ENCODE results near the gene PAX5. TPM values are rescaled to one million over a fixed set of nuclear protein-coding genes. Genes with fewer than 3 reads are reported as not detected.

The PAX5 gene
- total RNA-seq, 1 experiment from 2014 or later, result not detected

DNA sequence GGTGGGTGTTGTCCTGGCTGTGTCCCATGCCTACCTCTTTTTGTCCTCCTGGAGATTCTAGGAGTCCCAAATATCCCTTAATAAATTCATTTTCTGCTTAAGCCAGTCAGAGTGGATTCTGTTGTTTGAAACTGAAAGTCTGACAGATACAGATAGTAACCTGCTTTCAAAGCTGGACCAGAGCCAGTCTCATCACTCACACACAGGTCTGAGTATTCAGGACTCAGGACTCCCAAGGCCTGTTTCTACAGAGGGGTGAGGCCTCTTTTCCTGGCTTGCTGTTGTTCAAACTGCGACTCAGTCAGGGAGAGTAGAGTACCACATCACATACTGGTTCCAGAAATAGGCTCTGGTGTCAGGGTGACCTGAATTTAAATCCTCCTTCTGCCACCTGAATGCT, 190.1 kb downstream of the PAX5 start:
- in situ Hi-C loops (cut with HindIII; ENCODE audit: low pct_unique_long_range_greater_than_20kb, low sequenced_read_pairs), result no loop called here
- no peak for DNase-seq (ENCODE audit: low read depth)

DNA sequence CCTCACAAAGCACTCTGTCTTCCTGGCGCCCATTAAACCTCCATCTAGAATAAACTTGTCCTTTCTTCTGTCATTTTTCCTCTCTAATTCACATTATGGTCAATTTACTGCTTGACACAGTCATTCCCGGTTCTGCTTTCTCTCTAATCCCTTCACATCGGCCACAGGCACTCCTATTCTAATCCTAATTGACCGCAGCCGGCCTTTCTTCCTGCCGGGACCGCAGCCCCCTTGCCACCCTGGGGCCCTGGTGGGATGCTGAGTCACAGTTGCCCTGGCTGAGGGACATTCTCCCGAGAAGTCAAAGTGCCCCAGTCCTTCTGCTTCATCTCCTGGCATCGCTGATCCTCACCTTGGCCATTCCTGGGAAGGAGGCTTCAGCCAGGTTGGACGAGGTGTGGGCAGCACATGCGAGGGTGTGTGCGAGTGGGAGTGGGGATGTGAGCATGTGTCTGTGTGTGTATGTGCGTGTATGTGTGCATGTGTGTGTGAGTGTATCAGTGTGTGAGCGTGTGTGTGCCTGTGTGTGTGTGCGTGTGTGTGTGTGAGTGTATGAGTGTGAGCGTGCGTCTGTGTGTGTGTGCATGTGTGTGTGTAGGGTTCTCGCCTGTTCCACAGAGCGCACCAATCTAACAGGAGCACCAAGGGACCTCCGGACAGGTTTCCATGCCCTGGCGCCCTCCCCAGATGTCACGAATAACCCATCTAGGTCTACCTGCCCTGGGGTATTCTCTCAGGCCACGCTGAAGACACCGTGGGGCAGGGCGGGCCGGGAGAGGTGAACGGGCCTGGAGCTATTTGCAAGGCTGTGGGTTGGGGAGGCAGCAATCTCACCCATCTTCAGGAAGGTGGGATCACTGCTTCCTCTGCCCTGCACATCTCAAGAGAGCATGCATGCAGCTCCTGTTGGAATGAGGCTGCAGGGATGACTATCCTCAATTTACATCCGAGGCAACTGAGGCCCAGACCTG, 191.2 kb downstream of the PAX5 start:
- in situ Hi-C loops (cut with HindIII; ENCODE audit: low pct_unique_long_range_greater_than_20kb, low sequenced_read_pairs), result no loop called here
- no peak for DNase-seq (ENCODE audit: low read depth)

DNA sequence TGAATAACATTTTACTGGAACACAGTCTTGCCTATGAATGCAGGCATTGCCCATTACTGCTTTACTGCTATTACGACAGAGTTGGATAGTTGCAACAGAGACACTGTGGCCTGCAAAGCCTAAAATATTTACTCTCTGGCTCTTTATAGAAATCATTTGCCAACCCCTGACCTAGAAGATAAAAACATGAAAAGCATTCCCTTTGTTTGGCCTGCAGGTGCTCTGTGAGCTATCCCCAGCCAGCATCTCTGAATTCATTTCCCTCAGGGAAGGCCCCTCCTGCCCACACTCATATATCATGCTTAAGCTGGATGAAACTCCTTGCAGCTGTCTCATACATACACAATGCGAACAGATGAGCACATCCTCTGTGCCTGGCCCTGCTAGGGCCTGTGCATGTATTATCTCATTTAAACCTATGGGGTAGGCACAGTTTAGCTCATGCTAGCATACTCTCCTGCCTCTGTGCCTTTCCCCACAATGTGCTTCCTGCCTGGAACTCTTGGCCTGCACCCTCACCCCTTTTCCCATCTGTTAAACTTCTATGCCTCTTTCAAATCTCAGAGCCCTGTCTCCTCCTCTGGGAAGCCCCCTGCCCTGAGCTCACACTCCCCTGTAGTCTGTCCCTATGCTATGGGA, 193.1 kb downstream of the PAX5 start:
- in situ Hi-C loops (cut with HindIII; ENCODE audit: low pct_unique_long_range_greater_than_20kb, low sequenced_read_pairs), result no loop called here
- DNase-seq (ENCODE audit: low read depth), result no peak

DNA sequence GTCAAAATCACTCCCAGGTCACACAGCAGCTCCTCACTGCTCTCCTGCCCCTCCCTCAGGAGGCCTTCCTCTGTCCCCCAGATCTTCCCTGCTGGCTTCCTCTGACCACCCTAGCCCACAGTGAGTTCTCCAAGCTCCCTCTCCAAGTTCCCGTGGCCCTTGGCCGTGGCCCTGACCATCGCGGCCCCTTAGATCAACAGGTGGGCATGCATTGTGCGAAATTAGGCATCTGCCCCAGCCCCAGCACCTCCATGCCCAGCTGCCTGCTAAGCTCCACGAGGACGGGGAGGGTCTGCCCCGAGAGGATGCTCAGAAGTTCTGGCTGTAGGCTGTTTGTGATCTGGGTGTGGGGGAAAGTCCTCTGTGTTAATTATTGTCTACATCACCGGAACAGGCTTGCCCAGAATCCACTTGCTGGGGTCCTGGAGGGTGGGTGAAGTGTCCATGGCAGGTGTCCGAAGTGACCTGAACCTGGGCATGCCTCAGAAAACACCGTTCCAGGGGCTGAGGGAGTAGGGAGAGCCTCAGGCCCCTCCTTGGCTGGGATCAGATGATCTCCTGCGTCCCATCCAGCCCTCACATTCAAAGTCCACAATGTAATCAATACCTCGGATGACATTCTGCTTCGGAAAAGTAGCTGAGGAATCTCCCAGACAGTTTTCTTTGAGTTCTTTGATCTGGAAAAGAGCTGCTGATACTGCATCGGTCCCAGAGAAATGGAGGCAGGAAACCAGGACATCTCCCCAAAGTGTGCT, 194.8 kb downstream of the PAX5 start:
- in situ Hi-C loops (cut with HindIII; ENCODE audit: low pct_unique_long_range_greater_than_20kb, low sequenced_read_pairs), result no loop called here
- no peak for DNase-seq (ENCODE audit: low read depth)

DNA sequence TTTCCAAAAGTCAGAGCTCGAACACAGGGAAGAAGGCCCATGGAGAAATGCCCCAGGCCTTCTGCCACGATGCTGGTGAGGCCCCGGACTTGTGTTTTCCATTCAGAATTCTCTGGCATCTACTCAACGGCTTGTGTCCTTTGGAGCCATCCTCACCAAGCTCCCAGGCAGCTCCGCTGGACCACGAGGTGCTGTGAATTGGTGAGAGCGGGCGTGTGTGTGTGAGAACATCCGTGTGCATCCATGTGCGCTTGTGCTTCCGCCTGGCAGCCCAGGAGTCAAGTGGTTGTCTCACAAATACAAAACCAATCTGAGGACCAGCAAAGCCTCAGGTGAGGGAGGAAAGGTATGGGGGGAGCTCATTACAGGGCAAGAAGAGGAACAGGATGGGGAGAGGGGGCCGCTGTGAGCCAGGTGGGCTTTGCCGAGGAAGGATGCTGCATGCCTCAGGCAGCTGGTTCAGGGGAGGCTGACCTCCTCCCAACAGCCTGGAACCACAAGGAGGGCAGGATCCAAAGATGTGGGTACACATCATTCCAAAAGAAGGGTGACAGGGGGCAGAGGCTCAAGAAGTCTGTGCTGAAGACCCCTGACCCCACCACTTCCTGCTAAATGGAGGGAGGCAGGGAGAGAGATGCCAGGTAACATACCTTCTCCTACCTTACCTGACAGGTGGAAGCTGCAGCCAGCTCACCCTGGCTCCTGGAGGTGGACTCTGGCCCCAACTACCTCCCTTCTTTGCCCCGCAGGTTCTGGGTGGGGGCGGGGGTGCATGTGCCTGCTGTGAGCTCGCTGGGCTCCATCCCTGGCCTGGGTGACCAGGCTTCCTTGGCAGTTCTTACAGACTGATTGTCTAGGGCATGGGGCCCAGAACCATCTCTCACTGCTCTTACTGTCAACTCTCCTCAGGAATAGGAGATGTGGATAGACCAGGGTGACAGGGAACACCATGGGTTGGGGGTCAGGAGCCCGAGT, 196.3 kb downstream of the PAX5 start:
- no peak for DNase-seq (ENCODE audit: low read depth)
- in situ Hi-C loops (cut with HindIII; ENCODE audit: low pct_unique_long_range_greater_than_20kb, low sequenced_read_pairs), result no loop called here

DNA sequence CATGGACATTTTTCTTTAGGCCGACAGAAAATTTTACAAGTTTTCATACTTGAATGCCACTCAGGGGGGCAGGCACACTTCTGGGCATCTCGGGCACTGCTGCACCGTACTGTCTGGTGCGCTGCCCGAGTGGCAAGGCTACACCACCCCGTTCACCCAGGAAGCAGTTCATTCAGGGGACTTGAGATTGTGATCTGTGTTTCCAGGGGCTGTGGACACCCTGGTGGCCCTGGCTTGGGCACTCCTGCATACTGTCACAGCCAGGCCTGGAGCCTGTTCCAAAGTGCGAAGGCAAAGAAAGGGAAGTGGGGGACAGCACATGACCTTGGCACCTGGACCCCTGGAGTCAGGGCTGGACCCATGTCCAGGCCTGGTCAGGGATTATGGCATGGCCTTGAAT, 197.6 kb downstream of the PAX5 start:
- in situ Hi-C loops (cut with HindIII; ENCODE audit: low pct_unique_long_range_greater_than_20kb, low sequenced_read_pairs), result no loop called here
- no peak for DNase-seq (ENCODE audit: low read depth)

DNA sequence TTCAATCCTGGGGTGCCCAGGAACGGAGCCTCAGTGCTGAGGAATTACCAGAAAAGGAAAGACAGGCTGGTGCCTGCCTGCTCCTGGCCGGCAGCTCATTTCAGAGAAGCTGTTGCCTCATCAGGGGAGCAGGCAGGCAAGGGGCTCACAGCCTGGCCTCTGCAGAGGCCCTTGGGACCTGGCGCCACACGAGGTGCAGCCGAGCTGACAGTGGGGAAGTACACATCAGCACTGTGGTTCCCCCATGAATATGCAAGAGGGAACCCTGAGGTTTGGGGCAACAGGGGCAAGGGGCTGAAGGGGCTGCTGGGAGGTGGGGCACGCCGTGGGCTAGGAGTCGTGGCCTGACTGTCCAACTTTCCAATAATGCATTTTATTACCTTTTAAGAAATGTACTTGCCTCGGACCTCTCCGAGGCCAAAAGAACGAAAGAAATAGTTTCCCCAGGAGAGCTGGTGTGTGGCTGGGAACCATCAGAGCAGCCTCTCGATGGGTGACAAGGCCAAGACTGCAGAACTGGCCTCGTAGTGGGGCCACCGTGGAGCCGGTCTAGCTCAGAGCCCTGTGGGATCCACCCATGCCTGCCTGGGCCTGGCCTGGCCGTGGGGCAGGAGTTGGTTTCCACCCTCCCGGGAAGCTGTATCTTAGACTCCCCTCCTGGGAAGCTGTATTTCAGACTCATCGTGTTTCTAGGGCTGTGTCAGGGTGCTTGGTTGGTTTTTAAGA, 198.6 kb downstream of the PAX5 start:
- DNase-seq (ENCODE audit: low read depth), result no peak
- in situ Hi-C loops (cut with HindIII; ENCODE audit: low pct_unique_long_range_greater_than_20kb, low sequenced_read_pairs), result no loop called here

DNA sequence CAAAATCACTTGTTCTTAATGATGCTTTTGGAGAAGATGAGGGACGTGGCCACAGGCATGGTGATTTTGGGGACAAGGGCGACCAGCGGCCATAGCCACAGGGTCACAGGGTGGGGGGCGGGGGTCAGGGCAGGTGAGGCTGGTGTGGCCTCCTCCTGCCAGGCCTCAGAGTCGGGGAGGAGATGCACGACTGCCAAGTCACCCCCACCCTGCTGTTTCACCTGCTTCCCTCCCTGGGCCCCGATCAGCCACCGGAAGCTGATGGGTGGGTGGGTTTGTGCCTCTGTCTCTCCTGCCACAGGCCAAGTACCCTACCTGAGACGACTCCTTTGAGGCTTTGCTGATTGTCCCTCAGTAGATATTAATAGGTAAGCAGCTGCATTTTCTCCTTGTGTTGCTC, 199.3 kb downstream of the PAX5 start:
- in situ Hi-C loops (cut with HindIII; ENCODE audit: low pct_unique_long_range_greater_than_20kb, low sequenced_read_pairs), result no loop called here
- no peak for DNase-seq (ENCODE audit: low read depth)

DNA sequence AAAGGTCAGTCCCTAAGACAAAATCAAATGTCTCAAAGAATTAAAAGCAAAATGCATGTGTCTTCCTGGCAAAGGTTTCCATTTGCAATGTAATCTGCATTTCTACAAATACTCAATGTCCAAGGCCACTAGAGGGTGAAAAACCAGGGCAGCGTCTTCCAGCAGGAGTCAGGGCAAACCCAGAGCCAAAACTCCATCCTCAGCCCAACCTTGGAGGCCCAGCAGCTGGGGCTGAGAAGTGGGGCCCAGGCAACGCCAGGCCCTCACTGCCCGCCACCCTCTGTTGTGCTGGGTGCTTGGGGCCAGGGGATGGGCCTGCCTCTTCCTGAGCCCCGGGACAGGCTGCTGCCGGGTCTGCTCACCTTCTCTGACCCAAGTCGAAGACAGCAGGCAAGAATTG, 200.1 kb downstream of the PAX5 start:
- no peak for DNase-seq (ENCODE audit: low read depth)
- in situ Hi-C loops (cut with HindIII; ENCODE audit: low pct_unique_long_range_greater_than_20kb, low sequenced_read_pairs), result no loop called here

DNA sequence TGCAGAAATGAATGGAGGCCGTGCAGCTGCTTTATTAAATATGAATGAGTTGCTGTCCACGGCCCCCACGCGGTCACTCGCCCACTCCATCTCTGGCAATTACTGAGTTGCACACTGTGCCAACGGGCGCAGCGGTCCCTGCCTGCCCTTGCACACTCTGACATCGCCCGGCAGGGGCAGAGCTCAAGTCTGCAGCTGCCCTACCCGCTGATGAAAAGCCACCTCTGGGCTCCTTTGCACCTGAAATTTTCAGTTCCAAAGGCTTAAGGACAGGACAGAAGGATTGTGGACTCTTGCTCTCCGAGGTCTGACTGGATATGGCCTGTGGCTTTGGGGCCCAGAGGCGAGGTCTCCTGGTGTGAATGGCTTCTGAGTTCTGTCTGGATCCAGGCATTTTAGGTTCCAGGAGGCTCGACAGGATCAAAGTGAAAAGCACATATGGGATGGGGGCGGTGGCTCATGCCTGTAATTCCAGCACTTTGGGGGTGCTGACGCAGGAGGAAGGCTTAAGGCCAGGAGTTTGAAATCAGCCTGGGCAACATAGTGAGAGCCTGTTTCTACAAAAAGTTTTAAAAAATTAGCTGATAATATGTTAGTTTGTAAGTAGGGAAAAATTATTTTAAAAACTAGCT, 201.8 kb downstream of the PAX5 start:
- DNase-seq (ENCODE audit: low read depth), result no peak
- in situ Hi-C loops (cut with HindIII; ENCODE audit: low pct_unique_long_range_greater_than_20kb, low sequenced_read_pairs), result no loop called here

DNA sequence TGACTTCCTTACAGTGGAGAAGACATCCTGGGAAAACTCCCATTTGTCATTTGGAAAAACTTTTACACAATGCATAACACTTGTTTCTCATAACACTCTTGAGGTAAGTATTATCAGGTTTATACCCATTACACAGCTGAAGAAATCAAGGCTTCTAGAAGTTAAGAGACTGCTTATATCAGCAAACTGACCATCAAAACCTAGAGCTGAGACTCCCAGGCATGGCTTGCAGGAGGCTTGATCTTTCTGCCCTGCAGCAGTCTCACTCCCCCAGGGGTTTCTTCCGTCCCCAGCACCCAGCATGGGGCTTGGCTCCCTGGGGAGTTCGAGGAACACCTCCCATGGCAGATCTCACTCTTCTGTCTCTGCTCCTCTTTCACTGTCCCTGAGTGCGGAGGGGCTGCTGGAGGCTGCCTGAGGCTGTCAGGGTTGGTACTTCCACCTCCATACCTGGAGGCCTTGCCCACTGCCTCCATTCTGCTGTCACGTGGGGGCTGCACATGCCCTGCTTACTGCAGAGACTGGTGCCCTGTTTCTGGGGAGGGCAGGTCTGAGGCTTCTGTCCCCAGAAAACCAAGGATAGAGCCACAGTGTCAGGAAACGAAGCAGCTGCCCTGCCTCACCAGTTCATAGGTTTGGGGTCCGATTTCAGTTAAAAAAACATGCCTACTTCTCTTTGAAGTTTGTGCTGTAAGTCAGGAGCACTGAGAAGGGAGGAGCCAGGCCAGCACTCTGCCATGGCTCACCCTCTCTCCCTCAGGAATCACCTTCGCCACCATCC, 202.5 kb downstream of the PAX5 start:
- in situ Hi-C loops (cut with HindIII; ENCODE audit: low pct_unique_long_range_greater_than_20kb, low sequenced_read_pairs), result no loop called here
- no peak for DNase-seq (ENCODE audit: low read depth)

DNA sequence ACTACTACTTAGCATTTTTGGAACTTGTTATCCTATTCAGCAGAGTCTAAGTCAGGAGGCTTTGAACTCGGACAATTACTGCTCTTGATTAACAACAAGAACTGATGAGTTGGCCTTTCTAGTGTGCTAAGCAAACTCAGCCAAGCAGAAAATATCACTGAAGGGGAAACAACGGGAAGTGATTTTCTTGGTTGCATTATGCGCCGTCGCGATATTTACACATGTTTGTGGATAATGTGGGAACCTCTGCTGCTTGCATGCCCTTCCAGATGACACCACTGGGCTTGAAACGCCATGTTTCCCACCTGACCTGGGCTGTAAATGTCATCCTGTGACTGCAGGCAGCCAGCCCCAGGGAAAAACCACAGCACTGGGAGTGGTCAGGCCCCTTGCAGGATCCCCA, 205.5 kb downstream of the PAX5 start:
- DNase-seq (ENCODE audit: low read depth), result no peak
- in situ Hi-C loops (cut with HindIII; ENCODE audit: low pct_unique_long_range_greater_than_20kb, low sequenced_read_pairs), result no loop called here

DNA sequence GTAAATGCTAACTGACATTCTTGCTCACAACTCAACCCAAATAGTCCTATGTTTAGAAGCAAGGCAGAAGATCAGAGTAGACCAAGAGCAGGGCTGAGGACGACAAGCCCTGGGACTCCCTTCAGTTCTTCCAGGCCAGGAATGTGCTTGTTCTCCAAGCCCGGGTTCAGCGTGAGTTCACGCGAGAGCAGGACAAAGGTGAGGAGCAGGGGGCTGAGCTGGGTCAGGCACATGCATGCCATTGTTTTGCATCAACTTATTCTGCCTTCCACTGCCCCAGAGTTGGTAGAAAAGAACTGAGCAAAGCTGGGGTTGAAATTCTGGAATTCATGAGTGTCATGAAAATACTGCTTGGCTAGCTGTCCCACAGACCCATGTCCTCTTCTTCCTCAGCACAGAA, 206.5 kb downstream of the PAX5 start:
- no peak for DNase-seq (ENCODE audit: low read depth)
- in situ Hi-C loops (cut with HindIII; ENCODE audit: low pct_unique_long_range_greater_than_20kb, low sequenced_read_pairs), result no loop called here

DNA sequence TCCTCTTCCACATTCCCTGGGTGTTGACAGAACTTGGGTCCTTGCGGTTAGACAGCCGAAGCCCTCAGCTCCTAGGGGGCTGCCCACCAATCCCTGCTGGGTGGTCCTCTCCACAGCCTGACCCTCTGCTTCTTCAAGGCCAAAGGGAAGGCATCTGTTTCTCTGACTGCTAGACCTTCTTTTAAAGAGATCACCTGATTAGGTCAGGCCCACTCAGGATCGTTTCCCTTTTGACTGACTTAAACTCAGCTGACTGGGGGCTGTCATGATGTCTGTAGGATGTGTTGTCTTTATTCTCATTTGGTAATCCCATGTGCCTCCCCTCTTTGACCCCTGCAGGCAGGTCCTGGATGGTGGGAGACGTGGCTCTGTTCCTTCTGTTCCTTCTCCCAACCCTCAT, 207.5 kb downstream of the PAX5 start:
- no peak for DNase-seq (ENCODE audit: low read depth)
- in situ Hi-C loops (cut with HindIII; ENCODE audit: low pct_unique_long_range_greater_than_20kb, low sequenced_read_pairs), result no loop called here

DNA sequence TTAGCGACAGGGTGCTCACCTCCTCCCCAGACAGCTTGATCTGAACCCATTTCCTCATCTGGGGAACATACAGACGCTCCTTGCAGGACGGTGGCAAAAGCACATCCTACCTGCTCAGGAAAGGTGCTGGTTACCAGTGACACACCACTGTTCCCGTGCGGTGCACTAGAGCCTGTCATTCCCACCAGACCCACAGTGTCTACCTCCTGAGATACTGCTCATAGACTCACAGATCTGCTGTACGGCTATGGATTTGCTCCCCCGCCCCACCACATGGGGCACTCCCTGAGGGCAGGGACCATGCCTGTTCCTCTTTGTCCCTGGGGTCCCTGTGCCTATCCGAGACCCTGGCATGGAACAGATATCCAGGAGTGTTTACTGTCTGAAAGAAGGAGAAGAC, 208.9 kb downstream of the PAX5 start:
- in situ Hi-C loops (cut with HindIII; ENCODE audit: low pct_unique_long_range_greater_than_20kb, low sequenced_read_pairs), result no loop called here
- no peak for DNase-seq (ENCODE audit: low read depth)

DNA sequence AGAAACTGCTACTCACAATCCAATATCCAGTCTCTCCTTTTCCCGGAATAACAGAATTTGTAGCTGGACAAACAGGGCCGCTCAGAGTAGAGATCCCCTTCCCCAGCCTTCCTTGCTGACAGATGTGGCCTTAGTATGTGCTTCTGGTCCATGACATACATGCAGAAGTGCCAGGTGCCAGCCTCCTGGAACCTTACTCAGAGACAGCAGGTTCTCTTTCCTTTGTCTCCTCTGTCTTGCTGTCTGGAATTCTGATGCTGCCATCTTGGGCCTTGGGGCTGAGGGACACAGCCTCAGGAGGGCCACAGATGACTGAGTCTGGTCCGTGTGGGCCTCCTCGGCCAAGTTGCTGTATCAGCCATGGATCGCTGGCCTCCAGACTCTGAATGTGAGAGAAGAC, 210.1 kb downstream of the PAX5 start:
- in situ Hi-C loops (cut with HindIII; ENCODE audit: low pct_unique_long_range_greater_than_20kb, low sequenced_read_pairs), result no loop called here

More for the DNA sequence above, 210.1 kb downstream of the PAX5 start:
- DNase-seq (ENCODE audit: low read depth), result no peak

Measured in Caki2 (cell line).